Eye (tissue), 1 donor: ENCODE data around the gene PTN.
"Not testable (repeated sequence)": the region's sequence is repeated elsewhere in the genome, so short reads cannot be mapped to it uniquely, and the experiment has no call there.

Source experiments
- DNase-seq: peaks from one replicate; pipeline ENCODE4 v3.0.0-alpha.2; 2015

The PTN gene

DNA sequence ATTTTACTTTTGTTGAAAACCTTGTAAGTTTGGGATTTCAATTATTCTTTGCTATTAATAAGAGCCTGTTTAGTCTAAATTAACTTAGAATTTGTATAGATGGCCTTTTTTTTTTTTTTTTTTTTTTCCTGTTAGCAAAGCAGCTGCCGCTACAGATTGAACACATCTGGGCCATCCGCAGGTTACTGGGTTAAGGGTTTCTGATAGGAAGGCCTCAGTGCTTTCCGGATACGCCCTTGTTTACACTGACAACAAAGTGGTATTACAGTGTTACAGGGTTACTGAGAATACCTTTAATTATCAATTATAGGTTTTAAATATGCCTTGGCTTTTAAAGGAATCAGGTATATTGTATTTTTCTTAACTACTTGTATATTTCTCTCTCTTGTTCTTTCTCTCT lies 76.8 kb downstream of the PTN start:
- DNase-seq: no peak

DNA sequence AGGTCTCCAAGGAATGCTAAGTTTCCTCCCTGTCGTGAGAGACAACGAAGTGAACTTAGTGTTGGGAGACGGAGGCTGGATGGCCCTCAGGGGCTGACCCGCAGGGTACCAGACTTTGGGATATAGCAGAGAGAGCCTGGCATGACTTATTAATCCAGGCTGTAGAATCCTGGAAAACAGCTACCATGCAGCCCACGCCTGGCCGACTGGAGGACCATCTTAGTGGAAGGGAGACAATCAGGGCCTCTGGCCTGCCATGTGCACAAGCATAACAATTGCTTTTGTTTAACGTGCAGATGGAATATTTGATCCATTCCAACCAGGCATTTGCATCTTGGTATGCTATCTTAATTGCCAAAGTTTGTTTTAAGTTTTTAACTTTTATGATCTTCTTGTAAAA lies 78.1 kb downstream of the PTN start:
- DNase-seq: not testable (repeated sequence)

DNA sequence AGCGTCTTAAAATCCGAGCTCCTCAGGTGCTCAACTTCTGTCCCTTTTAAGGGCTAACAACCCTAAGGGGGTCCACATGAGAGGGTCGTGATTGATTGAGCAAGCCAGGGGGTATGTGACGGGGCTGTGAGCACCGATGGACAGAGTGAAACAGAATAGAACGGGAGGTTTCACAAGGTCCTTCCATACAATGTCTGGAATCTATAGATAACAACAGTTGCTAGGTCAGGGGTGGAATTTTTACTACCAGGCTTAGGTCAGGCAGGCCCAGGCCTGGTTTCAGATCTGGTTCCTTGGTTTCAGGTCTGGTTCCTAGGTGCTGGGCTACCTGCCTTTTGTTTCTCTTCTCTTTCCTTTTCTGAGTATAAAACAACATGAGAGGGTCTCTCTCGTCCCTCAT lies 80.9 kb downstream of the PTN start:
- no peak for DNase-seq

DNA sequence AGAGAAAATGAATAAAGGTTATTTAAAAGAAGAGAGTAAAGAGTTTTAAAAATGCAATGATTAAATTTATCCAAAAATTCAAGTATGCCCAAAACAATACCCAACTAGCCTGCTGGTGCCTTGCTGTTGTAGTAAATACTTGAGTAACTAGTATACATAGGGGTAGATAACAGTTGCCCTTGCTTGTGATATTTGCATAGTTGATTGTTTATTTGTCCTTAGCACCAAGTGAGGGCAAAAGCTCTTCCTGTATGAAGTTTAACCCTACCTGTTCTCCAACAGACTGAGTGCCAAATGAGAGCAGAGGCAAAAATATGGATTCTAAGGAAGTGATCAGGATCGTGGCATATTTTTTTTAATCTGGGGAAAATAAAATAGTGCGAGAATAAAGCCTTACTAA lies 85.0 kb downstream of the PTN start:
- no peak for DNase-seq

- DNase-seq: no peak
Measured at GRCh38 chr7:137254766-137255165, 88.8 kb downstream of the PTN start.

DNA sequence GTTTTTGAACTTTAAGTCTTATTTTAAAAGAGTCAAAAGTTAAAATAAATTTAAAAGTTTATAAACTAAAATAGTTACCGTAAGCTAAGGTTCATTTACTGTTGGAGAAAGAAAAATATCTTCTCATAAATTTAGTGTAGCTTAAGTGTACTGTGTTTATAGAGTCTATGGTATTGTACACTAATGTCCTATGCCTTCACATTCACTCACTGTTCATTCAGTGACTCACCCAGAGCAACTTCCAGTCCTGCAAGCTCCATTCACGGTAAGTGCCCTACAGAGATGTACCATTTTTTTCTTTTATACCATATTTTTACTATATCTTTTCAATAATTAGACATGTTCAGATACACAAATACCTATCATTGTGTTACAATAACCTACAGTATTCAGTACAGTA lies 97.6 kb downstream of the PTN start:
- DNase-seq: no peak

DNA sequence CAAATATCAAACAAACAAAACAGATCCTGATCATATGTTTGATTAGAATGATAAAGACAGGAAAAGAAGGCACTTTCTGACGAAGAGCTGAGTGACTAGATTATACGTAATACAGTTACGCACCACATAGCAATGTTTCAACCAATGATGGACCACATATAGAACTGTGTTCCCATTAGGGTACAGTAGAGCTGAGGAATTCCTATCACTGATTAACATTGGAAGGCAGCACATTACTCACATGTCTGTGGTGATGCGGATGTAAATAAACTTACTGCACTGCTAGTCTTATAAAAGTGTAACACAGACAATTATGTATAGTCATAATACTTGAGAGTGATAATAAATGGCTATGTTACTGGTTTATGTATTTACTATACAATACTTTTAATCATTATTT lies 98.3 kb downstream of the PTN start:
- no peak for DNase-seq

- no peak for DNase-seq
Measured at GRCh38 chr7:137243741-137244140, 99.8 kb downstream of the PTN start.

DNA sequence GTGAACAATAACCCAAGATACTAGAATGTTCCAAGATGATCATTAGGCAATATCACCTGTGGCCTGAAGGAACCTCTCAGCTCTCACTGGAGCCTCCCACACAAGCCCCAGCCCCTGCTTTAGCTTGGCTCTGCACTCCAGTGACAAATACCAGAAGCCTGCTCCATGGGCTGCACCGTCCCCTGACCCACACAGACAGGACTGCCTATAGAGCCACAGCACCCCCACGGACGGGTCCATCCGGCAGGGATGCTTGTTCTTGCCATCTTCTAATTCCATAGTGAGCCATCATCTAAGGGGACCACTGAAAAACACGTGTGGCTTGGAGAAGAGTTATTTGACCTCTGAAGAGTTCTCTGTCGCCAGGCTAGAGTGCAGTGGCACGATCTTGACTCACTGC lies 100.9 kb downstream of the PTN start:
- no peak for DNase-seq

DNA sequence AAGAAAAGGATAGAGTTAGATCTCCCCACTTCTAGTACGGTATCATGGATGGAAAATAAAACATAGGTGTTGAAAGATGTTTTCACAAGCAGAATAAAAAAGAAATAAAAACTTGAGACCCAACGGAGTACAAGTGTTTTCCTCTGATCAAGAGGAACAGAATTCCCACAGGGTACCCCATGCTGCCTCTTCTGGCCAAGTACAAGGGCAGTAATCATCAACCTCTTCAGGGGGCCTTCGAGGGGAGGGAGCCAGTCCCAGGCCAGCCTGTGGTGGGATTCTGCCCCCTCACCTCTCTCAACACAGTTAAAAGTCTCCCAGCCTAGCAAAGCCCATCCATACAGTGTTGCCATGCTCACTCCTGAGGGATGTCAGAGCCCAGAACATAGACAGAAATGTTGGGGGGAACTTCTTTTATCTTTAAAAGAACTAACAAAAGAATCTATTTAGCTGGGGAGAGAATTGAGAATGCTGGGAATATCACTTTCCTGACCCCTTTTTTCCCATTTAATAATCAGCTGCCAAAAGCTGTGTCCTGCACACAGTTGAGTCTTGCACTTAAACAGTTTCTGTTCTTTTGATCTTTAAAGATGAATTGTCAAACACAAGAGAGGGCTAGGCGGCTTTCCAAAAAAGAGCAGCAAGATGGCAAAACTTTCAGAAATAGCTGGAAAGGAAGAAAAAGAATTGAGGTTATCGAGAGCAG lies 101.7 kb downstream of the PTN start:
- no peak for DNase-seq

DNA sequence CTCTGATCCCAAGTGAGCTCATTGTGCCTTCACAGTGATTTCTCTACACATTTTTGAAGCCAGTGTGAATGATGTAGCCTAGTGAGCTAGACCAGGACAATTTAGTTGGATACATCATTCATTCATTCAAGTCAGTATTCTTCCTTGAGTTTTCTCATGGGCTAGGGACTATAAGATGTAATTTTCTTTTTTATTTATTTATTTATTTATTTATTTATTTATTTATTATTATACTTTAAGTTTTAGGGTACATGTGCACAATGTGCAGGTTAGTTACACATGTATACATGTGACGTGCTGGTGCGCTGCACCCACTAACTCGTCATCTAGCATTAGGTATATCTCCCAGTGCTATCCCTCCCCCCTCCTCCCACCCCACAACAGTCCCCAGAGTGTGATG lies 104.3 kb downstream of the PTN start:
- DNase-seq: not testable (repeated sequence)

- no peak for DNase-seq
Measured at GRCh38 chr7:137235434-137235833, 108.1 kb downstream of the PTN start.

DNA sequence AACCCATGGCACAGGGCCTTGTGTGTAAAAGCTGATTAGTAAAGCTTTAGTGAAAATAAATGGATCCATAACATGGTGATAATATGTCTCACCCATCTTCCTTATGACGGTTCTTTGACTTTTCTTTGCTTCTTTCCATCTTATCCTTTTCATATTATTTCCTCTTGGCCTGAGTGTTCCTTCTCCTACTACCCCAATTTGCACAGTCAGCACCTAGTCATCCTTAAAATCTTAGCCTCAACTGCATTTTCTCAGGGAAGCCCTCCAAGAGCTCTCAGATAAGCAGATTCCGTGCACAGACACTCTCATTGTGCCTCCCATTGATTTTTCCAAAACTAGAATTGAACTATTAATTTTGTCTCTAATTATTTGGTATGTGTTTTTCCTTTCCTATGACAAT lies 112.4 kb downstream of the PTN start:
- DNase-seq: no peak

- no peak for DNase-seq
Measured at GRCh38 chr7:137221467-137221866, 122.1 kb downstream of the PTN start.

- DNase-seq: no peak
Measured at GRCh38 chr7:137213744-137214143, 129.8 kb downstream of the PTN start.

DNA sequence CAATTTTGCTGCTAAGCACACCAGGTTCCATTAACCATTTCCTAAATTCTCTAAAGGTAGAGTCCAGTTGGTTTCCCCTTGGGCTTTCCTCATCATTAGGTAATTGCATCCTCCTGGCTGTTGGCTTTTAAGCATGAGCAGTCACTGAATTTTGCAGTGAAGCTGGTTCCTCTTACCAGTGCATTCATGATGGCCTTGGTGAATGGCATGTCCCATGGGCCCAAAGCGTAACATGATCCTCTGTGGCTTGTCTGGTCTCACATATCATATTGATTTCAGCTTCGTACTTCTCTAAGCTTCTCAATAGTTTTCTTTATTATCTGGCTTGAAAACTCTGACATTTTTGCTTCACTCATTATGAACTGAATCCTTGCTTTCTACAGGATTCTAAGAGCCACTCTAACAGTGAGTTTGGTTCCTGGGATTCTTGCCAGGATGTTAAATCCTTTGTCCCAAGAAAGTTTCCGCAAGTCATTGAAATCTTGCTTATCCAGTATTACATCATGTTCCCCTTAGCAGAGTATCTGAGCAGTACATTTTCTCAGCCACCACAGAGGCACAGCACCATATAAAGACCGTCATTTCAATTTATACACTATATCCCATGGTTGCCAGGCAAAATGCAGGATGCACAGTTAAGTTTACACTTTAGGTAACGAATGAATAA lies 134.2 kb downstream of the PTN start:
- DNase-seq: no peak

DNA sequence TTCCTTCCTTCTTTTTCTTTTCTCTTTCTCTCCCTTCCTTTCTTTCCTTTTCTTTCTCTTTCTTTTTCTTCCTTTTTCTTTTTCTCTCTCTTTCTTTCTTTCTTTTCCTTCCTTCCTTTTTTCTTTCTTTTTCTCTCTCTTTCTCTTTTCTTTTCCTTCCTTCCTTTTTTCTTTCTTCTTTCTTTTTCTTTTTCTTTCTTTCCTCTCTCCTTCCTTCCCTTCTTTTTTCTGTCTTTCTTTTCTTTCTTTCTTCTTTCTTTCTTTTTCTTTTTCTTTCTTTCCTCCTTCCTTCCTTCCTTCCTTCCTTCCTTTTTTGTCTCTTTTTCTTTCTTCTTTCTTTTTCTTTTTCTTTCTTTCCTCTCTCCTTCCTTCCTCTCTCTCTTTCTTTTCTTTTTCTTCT lies 136.8 kb downstream of the PTN start:
- no peak for DNase-seq

DNA sequence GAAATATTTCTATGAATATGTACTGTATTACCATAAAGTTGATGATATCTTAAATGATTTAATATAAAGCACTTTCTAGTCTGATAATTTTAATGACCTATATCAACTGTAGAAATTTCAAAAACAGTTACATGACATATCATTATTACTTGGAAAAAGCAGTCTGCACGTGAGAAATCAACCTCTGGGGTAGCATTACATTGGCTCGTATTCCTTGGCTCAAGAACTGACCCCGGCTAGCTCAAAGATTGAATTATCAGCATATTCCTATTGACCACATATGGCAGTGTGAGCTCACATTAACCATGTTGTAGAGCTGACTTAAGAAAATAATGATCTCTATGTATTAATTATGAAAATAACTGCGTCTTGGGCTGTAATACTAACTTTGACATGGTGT lies 139.3 kb downstream of the PTN start:
- DNase-seq: no peak

DNA sequence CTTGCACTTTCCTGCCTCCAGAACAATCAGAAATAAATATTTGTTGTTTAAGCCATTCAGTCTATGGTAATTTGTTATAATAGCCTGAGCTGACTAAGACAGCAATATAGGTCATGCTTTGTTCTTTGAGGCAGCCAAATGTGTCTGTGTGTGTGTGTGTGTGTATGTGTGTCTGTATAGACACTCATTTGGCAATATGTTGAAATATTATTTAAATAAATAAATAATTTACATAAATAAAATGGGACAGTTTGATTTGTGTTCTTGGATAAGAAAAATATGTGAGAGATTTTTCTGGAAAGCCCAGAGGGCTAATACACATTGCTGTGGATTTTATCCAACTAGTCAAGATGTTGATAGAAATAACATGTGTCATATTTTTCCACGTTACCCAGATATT lies 140.2 kb downstream of the PTN start:
- no peak for DNase-seq

DNA sequence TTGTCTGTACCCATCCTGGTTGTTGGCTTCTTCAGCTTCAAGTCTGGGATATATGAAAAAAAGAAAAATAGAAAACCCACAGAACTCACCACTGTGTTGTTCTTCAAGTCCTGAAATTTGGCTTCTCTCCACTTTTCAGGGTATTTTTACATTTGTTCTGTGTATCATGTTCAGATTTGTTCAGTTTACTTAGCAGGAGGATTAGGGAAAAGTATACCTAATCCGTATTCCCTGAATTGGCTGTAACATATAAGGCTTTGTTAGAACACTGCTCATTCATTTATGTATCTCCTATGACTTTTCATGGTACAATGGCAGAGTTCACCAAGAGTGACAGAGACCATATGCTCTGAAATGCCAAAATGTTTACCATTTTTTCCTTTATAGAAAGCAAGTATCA lies 146.9 kb downstream of the PTN start:
- no peak for DNase-seq

DNA sequence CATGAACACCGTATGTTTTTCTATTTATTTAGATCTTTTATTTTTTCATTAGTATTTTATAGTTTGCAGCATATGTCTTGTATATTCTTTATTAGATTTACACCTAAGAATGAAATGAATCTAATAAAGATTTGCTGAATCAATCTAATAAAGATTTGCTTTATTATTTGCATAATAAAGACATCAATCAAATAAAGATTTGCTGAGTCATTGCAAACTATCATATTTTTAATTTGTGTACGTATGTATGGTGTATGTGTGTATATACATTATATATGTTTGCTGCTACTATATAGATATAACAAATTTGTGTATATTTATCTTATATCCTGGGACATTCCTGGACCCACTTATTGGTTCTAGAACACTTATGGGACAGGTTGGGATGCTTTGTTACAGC lies 147.5 kb downstream of the PTN start:
- no peak for DNase-seq

GRCh38 chr7:137181619-137182018 lies 161.9 kb downstream of the PTN start:
- not testable (repeated sequence) for DNase-seq
